ENCODE data around the gene GP9.

GRCh38 chr3:129103296-129103695 is 42.7 kb downstream of the GP9 start:
- no peak for TF ChIP-seq CTCF (conservative IDR thresholded peaks at IDR 0.05; ENCODE audit: low read length)
- TF ChIP-seq EZH2phosphoT487 (IDR thresholded peaks at IDR 0.05; ENCODE audit: borderline replicate concordance), result no peak

Data from Loucy (cell line).